DND-41 (cell line): ENCODE data around the gene PRKAG2.

ENCODE experiments used
- ATAC-seq: fragments of 200-7000 bp; cut with Tn5 transposase; 3 replicates; pipeline ENCODE4 v1.9.1; 2021; ENCODE audit warnings: low read depth; ENCODE audit not compliant: insufficient read depth
- DNase-seq: peaks from one replicate; pipeline ENCODE4 v3.0.0-alpha.2; 2020
- H2AFZ ChIP-seq: 2 replicates; pipeline ENCODE4 v1.6.0; 2012; ENCODE audit warnings: low read depth, low read length
- H3K27ac ChIP-seq: 2 replicates; pipeline ENCODE4 v1.5.1; 2012; ENCODE audit warnings: low read length, inconsistent platforms
- H3K27me3 ChIP-seq: fragments of 200-600 bp; sonication (generic); 2 replicates; pipeline ENCODE4 v1.6.0; 2012; ENCODE audit warnings: low read length, mild to moderate bottlenecking, inconsistent platforms; ENCODE audit not compliant: insufficient read depth, poor library complexity
- H3K36me3 ChIP-seq: 2 replicates; pipeline ENCODE4 v1.5.1; 2012; ENCODE audit warnings: low read length, inconsistent platforms; ENCODE audit not compliant: insufficient read depth
- H3K4me1 ChIP-seq: 2 replicates; pipeline ENCODE4 v1.5.1; 2012; ENCODE audit warnings: mild to moderate bottlenecking, low read length; ENCODE audit not compliant: insufficient read depth
- H3K4me2 ChIP-seq: 2 replicates; pipeline ENCODE4 v1.6.0; 2012; ENCODE audit warnings: mild to moderate bottlenecking, moderate library complexity, low read length, inconsistent platforms; ENCODE audit not compliant: insufficient read depth
- H3K4me3 ChIP-seq, 2 experiments: fragments of 200-600 bp in 1 of 2; shearing (Covaris generic) in 1 of 2; 2 replicates each; pipeline ENCODE4 v1.5.1; 2012 to 2016; ENCODE audit warnings: inconsistent platforms in 2 of 2, low read length in 2 of 2, mild to moderate bottlenecking in 2 of 2, low read depth in 1 of 2, moderate library complexity in 1 of 2
- H3K79me2 ChIP-seq: 2 replicates; pipeline ENCODE4 v1.6.0; 2012; ENCODE audit warnings: low read length, inconsistent platforms; ENCODE audit not compliant: insufficient read depth
- H3K9ac ChIP-seq: 2 replicates; pipeline ENCODE4 v1.6.0; 2012; ENCODE audit warnings: low read depth, mild to moderate bottlenecking, inconsistent platforms, low read length, moderate library complexity
- H3K9me3 ChIP-seq: 2 replicates; pipeline ENCODE4 v1.5.1; 2012; ENCODE audit warnings: low read length, moderate library complexity, mild to moderate bottlenecking, inconsistent platforms; ENCODE audit not compliant: insufficient read depth, severe bottlenecking
- H4K20me1 ChIP-seq: 2 replicates; pipeline ENCODE4 v1.6.0; 2012; ENCODE audit warnings: low read length; ENCODE audit not compliant: insufficient read depth
- CTCF ChIP-seq: IDR thresholded peaks from 2 replicates; pipeline ENCODE4 v1.5.1; 2012; ENCODE audit warnings: borderline replicate concordance, low read length, moderate library complexity, mild to moderate bottlenecking; ENCODE audit not compliant: poor library complexity, severe bottlenecking; ENCODE audit errors: extremely low read depth
- EZH2 ChIP-seq: IDR thresholded peaks from 3 replicates; pipeline ENCODE4 v1.6.1; 2012; ENCODE audit warnings: borderline replicate concordance, low read depth, mild to moderate bottlenecking, moderate library complexity, low read length, inconsistent platforms; ENCODE audit not compliant: severe bottlenecking

The PRKAG2 gene

GRCh38 chr7:151511946-151512345, 365.0 kb downstream of the PRKAG2 start:
- Histone ChIP-seq H3K27ac (no peak overlapping the region), H3K27me3 (no peaks in the 10 kb centered on the region), H4K20me1 (peaks cover 99% of the 10 kb centered on the region), H2AFZ (no peak overlapping the region), H3K4me2 (no peak overlapping the region), H3K4me1 (peaks cover 43% of the 10 kb centered on the region), H3K9ac (no peak overlapping the region), H3K79me2 (peaks cover 100% of the 10 kb centered on the region), H3K9me3 (no peaks in the 10 kb centered on the region), H3K4me3 (no peak overlapping the region), H3K36me3 (peaks cover 3% of the 10 kb centered on the region; the same call in 1 of the 2 replicates)
- DNase-seq: no peak
- no peak for ATAC-seq
- no peak for TF ChIP-seq CTCF
- no peak for TF ChIP-seq EZH2

GRCh38 chr7:151511270-151511669, 365.6 kb downstream of the PRKAG2 start:
- Histone ChIP-seq H3K27ac (no peak overlapping the region), H3K27me3 (no peaks in the 10 kb centered on the region), H3K4me1 (peaks cover 38% of the 10 kb centered on the region), H3K4me3 (no peak overlapping the region), H2AFZ (no peak overlapping the region), H3K79me2 (peaks cover 100% of the 10 kb centered on the region), H3K9me3 (no peaks in the 10 kb centered on the region), H3K36me3 (peaks cover 7% of the 10 kb centered on the region; the same call in 1 of the 2 replicates), H4K20me1 (peaks cover 98% of the 10 kb centered on the region), H3K4me2 (no peak overlapping the region), H3K9ac (no peak overlapping the region)
- ATAC-seq: no peak
- no peak for DNase-seq
- TF ChIP-seq CTCF (no peak), EZH2 (no peak)

- Histone ChIP-seq H3K36me3 (peaks cover 7% of the 10 kb centered on the region; the same call in 1 of the 2 replicates), H3K27me3 (no peaks in the 10 kb centered on the region), H3K9me3 (no peaks in the 10 kb centered on the region), H3K4me1 (peaks cover 25% of the 10 kb centered on the region), H3K9ac (no peak overlapping the region), H3K79me2 (peaks cover 100% of the 10 kb centered on the region), H3K4me3 (no peak overlapping the region), H3K27ac (no peak overlapping the region), H2AFZ (no peak overlapping the region), H3K4me2 (no peak overlapping the region; the same call in 1 of the 2 replicates), H4K20me1 (peaks cover 98% of the 10 kb centered on the region)
- DNase-seq (no peak), ATAC-seq (no peak)
- no peak for TF ChIP-seq CTCF
- TF ChIP-seq EZH2: no peak
These were observed 367.1 kb downstream of the PRKAG2 start for GRCh38 chr7:151509670-151510333.

GRCh38 chr7:151508991-151509390, 367.9 kb downstream of the PRKAG2 start:
- Histone ChIP-seq H4K20me1 (peaks cover 98% of the 10 kb centered on the region), H3K79me2 (peaks cover 100% of the 10 kb centered on the region), H3K36me3 (peaks cover 7% of the 10 kb centered on the region; the same call in 1 of the 2 replicates), H3K27ac (no peak overlapping the region), H3K9ac (no peak overlapping the region), H3K4me1 (peaks cover 17% of the 10 kb centered on the region), H2AFZ (no peak overlapping the region), H3K4me2 (no peak overlapping the region), H3K27me3 (no peaks in the 10 kb centered on the region), H3K9me3 (no peaks in the 10 kb centered on the region), H3K4me3 (no peak overlapping the region)
- DNase-seq (no peak), ATAC-seq (no peak)
- TF ChIP-seq CTCF (no peak), EZH2 (no peak)
